ENCODE results near the gene LRTM2. TPM values are rescaled to one million over a fixed set of nuclear protein-coding genes. Genes with fewer than 3 reads are reported as not detected.

The LRTM2 gene
- total and polyA plus RNA-seq, 4 donors: not detected

GRCh38 chr12:1873531-1874510, 53.5 kb downstream of the LRTM2 start:
- Histone ChIP-seq H3K36me3 (ENCODE audit: control insufficient read depth in 4 of 4, insufficient read depth in 3 of 4, low read depth in 1 of 4, low read length in 3 of 4) (no peaks in the 10 kb centered on the region), H3K27me3 (ENCODE audit: control insufficient read depth in 4 of 4, insufficient read depth in 4 of 4, low read length in 3 of 4) (peaks cover 0 to 5% (median 0%) of the 10 kb centered on the region in 4 donors), H3K4me3 (ENCODE audit: low read depth in 1 of 3, low read length in 3 of 3) (no peak overlapping the region), H3K9ac (ENCODE audit: low read depth in 1 of 2, low read length in 2 of 2) (no peak overlapping the region), H3K9me3 (ENCODE audit: control insufficient read depth in 4 of 4, low read length in 3 of 4) (peaks cover 0 to 5% (median 1%) of the 10 kb centered on the region in 4 donors), H3K4me1 (ENCODE audit: control insufficient read depth in 4 of 4, insufficient read depth in 4 of 4, low read length in 3 of 4) (no peaks in the 10 kb centered on the region), H3K27ac (ENCODE audit: low read depth in 1 of 2, low read length in 2 of 2) (no peak overlapping the region)
- DNase-seq (ENCODE audit: low spot score): no peak
- TF ChIP-seq ZBTB33 (IDR thresholded peaks at IDR 0.05): no peak
- no peak for TF ChIP-seq FOXA2 (IDR thresholded peaks at IDR 0.05)
- TF ChIP-seq REST (IDR thresholded peaks at IDR 0.05): no peak
- no peak for TF ChIP-seq ATF3 (IDR thresholded peaks at IDR 0.05)
- no peak for TF ChIP-seq HNF4A (conservative IDR thresholded peaks at IDR 0.05)
- no peak for TF ChIP-seq RAD21 (IDR thresholded peaks at IDR 0.05)
- 78% methylated on average over 5 of the region's 5 CpGs for WGBS

GRCh38 chr12:1875608-1876007, 55.2 kb downstream of the LRTM2 start:
- 77% methylated on average over 6 of the region's 6 CpGs for WGBS

GRCh38 chr12:1876086-1876485, 55.7 kb downstream of the LRTM2 start:
- Histone ChIP-seq H3K27ac (ENCODE audit: low read depth in 1 of 2, low read length in 2 of 2) (no peak overlapping the region), H3K9me3 (ENCODE audit: control insufficient read depth in 4 of 4, low read length in 3 of 4) (no peaks in the 10 kb centered on the region), H3K9ac (ENCODE audit: low read depth in 1 of 2, low read length in 2 of 2) (no peak overlapping the region), H3K4me1 (ENCODE audit: control insufficient read depth in 4 of 4, insufficient read depth in 4 of 4, low read length in 3 of 4) (no peaks in the 10 kb centered on the region), H3K36me3 (ENCODE audit: control insufficient read depth in 4 of 4, insufficient read depth in 3 of 4, low read depth in 1 of 4, low read length in 3 of 4) (no peaks in the 10 kb centered on the region), H3K27me3 (ENCODE audit: control insufficient read depth in 4 of 4, insufficient read depth in 4 of 4, low read length in 3 of 4) (peaks cover 0 to 2% (median 0%) of the 10 kb centered on the region in 4 donors), H3K4me3 (ENCODE audit: low read depth in 1 of 3, low read length in 3 of 3) (no peak overlapping the region)
- TF ChIP-seq JUND (IDR thresholded peaks at IDR 0.05) (no peak), FOXA2 (IDR thresholded peaks at IDR 0.05) (no peak), TAF1 (conservative IDR thresholded peaks at IDR 0.05) (no peak), ATF3 (IDR thresholded peaks at IDR 0.05) (no peak), HNF4A (conservative IDR thresholded peaks at IDR 0.05) (no peak), NR2F2 (IDR thresholded peaks at IDR 0.05) (no peak)
- no peak for DNase-seq (ENCODE audit: low spot score)
- WGBS: 85% methylated on average over 3 of the region's 3 CpGs

More at GRCh38 chr12:1875608-1876007, 55.2 kb downstream of the LRTM2 start:
- TF ChIP-seq FOXA1 (IDR thresholded peaks at IDR 0.05) (no peak), ATF3 (IDR thresholded peaks at IDR 0.05) (no peak), JUND (IDR thresholded peaks at IDR 0.05) (no peak), YY1 (IDR thresholded peaks at IDR 0.05) (no peak), HNF4G (IDR thresholded peaks at IDR 0.05) (no peak), RAD21 (IDR thresholded peaks at IDR 0.05) (no peak)
- Histone ChIP-seq H3K27ac (ENCODE audit: low read depth in 1 of 2, low read length in 2 of 2) (no peak overlapping the region), H3K36me3 (ENCODE audit: control insufficient read depth in 4 of 4, insufficient read depth in 3 of 4, low read depth in 1 of 4, low read length in 3 of 4) (no peaks in the 10 kb centered on the region), H3K27me3 (ENCODE audit: control insufficient read depth in 4 of 4, insufficient read depth in 4 of 4, low read length in 3 of 4) (peaks cover 0 to 2% (median 0%) of the 10 kb centered on the region in 4 donors), H3K9ac (ENCODE audit: low read depth in 1 of 2, low read length in 2 of 2) (no peak overlapping the region), H3K4me3 (ENCODE audit: low read depth in 1 of 3, low read length in 3 of 3) (no peak overlapping the region), H3K4me1 (ENCODE audit: control insufficient read depth in 4 of 4, insufficient read depth in 4 of 4, low read length in 3 of 4) (no peaks in the 10 kb centered on the region), H3K9me3 (ENCODE audit: control insufficient read depth in 4 of 4, low read length in 3 of 4) (no peaks in the 10 kb centered on the region)
- DNase-seq (ENCODE audit: low spot score): peak; percentile 21

All from liver (tissue), 9 donors.